ENCODE data around the gene CUL1. TPM values are rescaled to one million over a fixed set of nuclear protein-coding genes. Genes with fewer than 3 reads are reported as not detected.
A peak's percentile ranks its signal among the peaks of the same experiment; 100 is the strongest.

Gene CUL1
- total RNA-seq, 1 experiment from 2014 or later, result 49.2 TPM

GRCh38 chr7:148828965-148829364 is 130.3 kb downstream of the CUL1 start:
- Mint-ChIP-seq H3K27me3 (ENCODE audit: insufficient read depth, unreplicated experiment) (no peaks in the 10 kb centered on the region), H3K27ac (ENCODE audit: low read depth, unreplicated experiment) (no peak overlapping the region), H3K36me3 (ENCODE audit: insufficient read depth, unreplicated experiment) (peaks cover 43% of the 10 kb centered on the region), H3K9me3 (ENCODE audit: unreplicated experiment) (no peaks in the 10 kb centered on the region), H3K4me3 (ENCODE audit: unreplicated experiment) (no peak overlapping the region), H3K4me1 (ENCODE audit: insufficient read depth, unreplicated experiment) (no peaks in the 10 kb centered on the region)
- TF ChIP-seq, protein P1, sequence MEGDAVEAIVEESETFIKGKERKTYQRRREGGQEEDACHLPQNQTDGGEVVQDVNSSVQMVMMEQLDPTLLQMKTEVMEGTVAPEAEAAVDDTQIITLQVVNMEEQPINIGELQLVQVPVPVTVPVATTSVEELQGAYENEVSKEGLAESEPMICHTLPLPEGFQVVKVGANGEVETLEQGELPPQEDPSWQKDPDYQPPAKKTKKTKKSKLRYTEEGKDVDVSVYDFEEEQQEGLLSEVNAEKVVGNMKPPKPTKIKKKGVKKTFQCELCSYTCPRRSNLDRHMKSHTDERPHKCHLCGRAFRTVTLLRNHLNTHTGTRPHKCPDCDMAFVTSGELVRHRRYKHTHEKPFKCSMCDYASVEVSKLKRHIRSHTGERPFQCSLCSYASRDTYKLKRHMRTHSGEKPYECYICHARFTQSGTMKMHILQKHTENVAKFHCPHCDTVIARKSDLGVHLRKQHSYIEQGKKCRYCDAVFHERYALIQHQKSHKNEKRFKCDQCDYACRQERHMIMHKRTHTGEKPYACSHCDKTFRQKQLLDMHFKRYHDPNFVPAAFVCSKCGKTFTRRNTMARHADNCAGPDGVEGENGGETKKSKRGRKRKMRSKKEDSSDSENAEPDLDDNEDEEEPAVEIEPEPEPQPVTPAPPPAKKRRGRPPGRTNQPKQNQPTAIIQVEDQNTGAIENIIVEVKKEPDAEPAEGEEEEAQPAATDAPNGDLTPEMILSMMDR (IDR thresholded peaks at IDR 0.05; ENCODE audit: unreplicated experiment), result no peak
- ChIA-PET POLR2A (no interaction called here), CTCF (no interaction called here)
- DNase-seq (ENCODE audit: unreplicated experiment), result no peak
- intact Hi-C loops (cut with micrococcal nuclease), result no loop called here
- BruUV-seq (replicated peaks), result no TSS peak

- Mint-ChIP-seq H3K4me3 (ENCODE audit: unreplicated experiment) (no peak overlapping the region), H3K27me3 (ENCODE audit: insufficient read depth, unreplicated experiment) (no peaks in the 10 kb centered on the region), H3K9me3 (ENCODE audit: unreplicated experiment) (no peaks in the 10 kb centered on the region), H3K4me1 (ENCODE audit: insufficient read depth, unreplicated experiment) (no peaks in the 10 kb centered on the region), H3K36me3 (ENCODE audit: insufficient read depth, unreplicated experiment) (peaks cover 36% of the 10 kb centered on the region), H3K27ac (ENCODE audit: low read depth, unreplicated experiment) (no peak overlapping the region)
- intact Hi-C loops (cut with micrococcal nuclease), result no loop called here
- TF ChIP-seq, protein P1 (IDR thresholded peaks at IDR 0.05; ENCODE audit: unreplicated experiment), result no peak
- ChIA-PET CTCF (no interaction called here), POLR2A (interaction anchor here (1.2 to 1.8 kb wide), 4 partner anchors 9 to 99 kb away, joined by 3 to 4 read pairs (median 4); no protein-coding TSS in a partner anchor)
- no TSS peak for BruUV-seq (replicated peaks)
- no peak for DNase-seq (ENCODE audit: unreplicated experiment)
These were observed 132.4 kb downstream of the CUL1 start for GRCh38 chr7:148830897-148831692.

DNA sequence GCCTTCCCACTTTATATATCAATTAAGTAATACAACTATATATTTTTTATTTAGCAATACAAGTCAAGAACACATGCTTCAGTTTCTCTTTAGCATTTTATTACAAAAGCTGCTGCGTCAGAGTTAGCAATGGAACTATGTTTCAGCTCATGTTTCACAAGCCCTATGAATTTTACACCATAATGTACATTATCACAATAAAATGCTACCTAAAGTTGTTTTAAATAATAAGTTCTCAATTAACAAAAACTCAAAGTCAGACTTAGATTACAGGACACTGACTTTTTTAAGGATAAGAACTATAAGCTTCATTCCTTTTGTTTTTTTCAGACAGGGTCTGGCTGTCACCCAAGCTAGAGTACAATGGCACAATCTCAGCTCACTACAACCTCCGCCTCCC is 133.1 kb downstream of the CUL1 start:
- POLR2A ChIA-PET, result interaction anchor here (0.8 to 1.8 kb wide), 5 partner anchors 9 to 98 kb away, joined by 3 to 4 read pairs (median 4); no protein-coding TSS in a partner anchor

DNA sequence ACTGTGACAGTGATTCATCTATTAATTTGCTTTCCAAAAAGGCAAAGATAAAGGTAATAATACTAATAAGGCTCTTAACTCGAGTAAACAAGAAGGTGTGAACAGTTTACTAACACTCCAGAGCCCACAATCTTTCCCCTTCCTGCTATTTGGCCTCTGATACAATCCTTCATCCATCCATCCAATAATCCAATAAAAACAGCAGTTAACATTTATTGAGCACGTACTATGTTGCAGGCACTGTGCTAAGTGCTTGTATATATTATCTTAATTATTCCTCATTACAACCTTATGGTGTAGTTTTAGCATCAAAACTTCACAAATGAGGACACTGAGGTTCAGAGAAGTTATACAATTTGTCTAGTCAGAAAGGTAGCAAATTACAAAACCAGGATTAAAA is 135.9 kb downstream of the CUL1 start:
- Mint-ChIP-seq H3K9me3 (ENCODE audit: unreplicated experiment) (no peaks in the 10 kb centered on the region), H3K36me3 (ENCODE audit: insufficient read depth, unreplicated experiment) (peaks cover 28% of the 10 kb centered on the region), H3K27me3 (ENCODE audit: insufficient read depth, unreplicated experiment) (no peaks in the 10 kb centered on the region), H3K4me3 (ENCODE audit: unreplicated experiment) (no peak overlapping the region), H3K27ac (ENCODE audit: low read depth, unreplicated experiment) (peak overlapping the region; percentile 13), H3K4me1 (ENCODE audit: insufficient read depth, unreplicated experiment) (peaks cover 6% of the 10 kb centered on the region)
- intact Hi-C loops (cut with micrococcal nuclease), result no loop called here
- no TSS peak for BruUV-seq (replicated peaks)
- ChIA-PET CTCF (interaction anchor here (0.9 to 1.0 kb wide), 2 partner anchors 128 to 592 kb away, joined by 3 to 4 read pairs; no protein-coding TSS in a partner anchor), POLR2A (no interaction called here)
- TF ChIP-seq, protein P1 (IDR thresholded peaks at IDR 0.05; ENCODE audit: unreplicated experiment), result no peak
- DNase-seq (ENCODE audit: unreplicated experiment), result no peak

More for the DNA sequence above, 133.1 kb downstream of the CUL1 start:
- intact Hi-C loops (cut with micrococcal nuclease), result no loop called here
- TF ChIP-seq, protein P1 (IDR thresholded peaks at IDR 0.05; ENCODE audit: unreplicated experiment), result no peak
- Mint-ChIP-seq H3K27me3 (ENCODE audit: insufficient read depth, unreplicated experiment) (no peaks in the 10 kb centered on the region), H3K27ac (ENCODE audit: low read depth, unreplicated experiment) (no peak overlapping the region), H3K9me3 (ENCODE audit: unreplicated experiment) (no peaks in the 10 kb centered on the region), H3K4me1 (ENCODE audit: insufficient read depth, unreplicated experiment) (no peaks in the 10 kb centered on the region), H3K36me3 (ENCODE audit: insufficient read depth, unreplicated experiment) (peaks cover 36% of the 10 kb centered on the region), H3K4me3 (ENCODE audit: unreplicated experiment) (no peak overlapping the region)
- DNase-seq (ENCODE audit: unreplicated experiment), result no peak
- no TSS peak for BruUV-seq (replicated peaks)
- CTCF ChIA-PET, result interaction anchor here (1.1 kb wide), 1 partner anchor 110 kb away, joined by 3 read pairs; no protein-coding TSS in a partner anchor

All from MCF 10A (cell line).